Measurements from ENCODE around the gene SLC26A1. TPM values are rescaled to one million over a fixed set of nuclear protein-coding genes. Genes with fewer than 3 reads are reported as not detected.

The SLC26A1 gene
- total RNA-seq, 1 experiment from 2014 or later, result 0.22 TPM

- POLR2A ChIA-PET, result no interaction called here
- H3K79me2 ChIP-seq (ENCODE audit: insufficient read depth, low read length), result peaks cover 9% of the 10 kb centered on the region; the same call in 1 of the 2 replicates
- DNase-seq (ENCODE audit: low read depth, low spot score), result no peak
These were observed 16.6 kb upstream of the SLC26A1 start for GRCh38 chr4:1009542-1010394.

GRCh38 chr4:1008840-1009541 is 15.8 kb upstream of the SLC26A1 start:
- Histone ChIP-seq H3K27me3 (ENCODE audit: insufficient read depth, low read length) (no peaks in the 10 kb centered on the region), H3K36me3 (ENCODE audit: control insufficient read depth in 1 of 2, insufficient read depth in 2 of 2, low read length in 2 of 2) (peaks cover 3 to 4% of the 10 kb centered on the region in 2 experiments; a peak in 2 of 4 replicates), H4K20me1 (ENCODE audit: insufficient read depth) (no peaks in the 10 kb centered on the region), H3K79me2 (ENCODE audit: insufficient read depth, low read length) (peaks cover 9% of the 10 kb centered on the region; the same call in 1 of the 2 replicates), H3K9me3 (ENCODE audit: control insufficient read depth in 1 of 2, insufficient read depth in 1 of 2, low read depth in 1 of 2, low read length in 2 of 2) (no peaks in the 10 kb centered on the region), H3K9ac (ENCODE audit: low read length) (peak overlapping the region; percentile 45), H3K4me3 (replicated peaks in 1 of 2; ENCODE audit: low read depth in 1 of 2, low read length in 2 of 2) (peak overlapping the region; percentile 31 to 48), H3K4me2 (ENCODE audit: low read length) (peak overlapping the region; percentile 83), H3K27ac (ENCODE audit: low read depth, low read length) (no peak overlapping the region; the same call in 1 of the 2 replicates), H3K4me1 (ENCODE audit: control insufficient read depth in 1 of 2, insufficient read depth in 2 of 2, low read length in 2 of 2) (peaks cover 20 to 39% of the 10 kb centered on the region in 2 experiments), H3K9me2 (ENCODE audit: insufficient read depth) (no peaks in the 10 kb centered on the region), H2AFZ (ENCODE audit: low read depth, low read length, poor library complexity, severe bottlenecking) (peak overlapping the region; percentile 68)
- no peak for ATAC-seq
- intact Hi-C loops (cut with micrococcal nuclease), result no loop called here
- no TSS peak for BruUV-seq (replicated peaks)
- no peak for DNase-seq (ENCODE audit: low read depth, low spot score)
- ChIA-PET POLR2A (no interaction called here), CTCF (interaction anchor here (1.4 kb wide), 1 partner anchor 15 kb away, joined by 3 read pairs; the partner anchor contains the start of gene SLC26A1), RAD21 (ENCODE audit: low non-redundant PET in 1 of 2, low total read pairs in 2 of 2, uncharacterized antibody in 2 of 2, unreplicated experiment in 2 of 2) (no interaction called here)
- TF ChIP-seq YY1 (IDR thresholded peaks at IDR 0.05; ENCODE audit: extremely low read depth, insufficient replicate concordance, low read depth, low read length), result no peak
- TF ChIP-seq SIN3A (IDR thresholded peaks at IDR 0.05; ENCODE audit: low read depth), result no peak
- TF ChIP-seq POLR2AphosphoS5 (IDR thresholded peaks at IDR 0.05; ENCODE audit: low read depth, low read length), result no peak
- no peak for TF ChIP-seq RAD21 (IDR thresholded peaks at IDR 0.05; ENCODE audit: low read depth)
- no peak for TF ChIP-seq CBX3 (IDR thresholded peaks at IDR 0.05; ENCODE audit: low read depth)
- no peak for TF ChIP-seq SRF (IDR thresholded peaks at IDR 0.05; ENCODE audit: low read depth)
- no peak for TF ChIP-seq EGR1 (IDR thresholded peaks at IDR 0.05; ENCODE audit: low read depth)
- TF ChIP-seq, protein P1, sequence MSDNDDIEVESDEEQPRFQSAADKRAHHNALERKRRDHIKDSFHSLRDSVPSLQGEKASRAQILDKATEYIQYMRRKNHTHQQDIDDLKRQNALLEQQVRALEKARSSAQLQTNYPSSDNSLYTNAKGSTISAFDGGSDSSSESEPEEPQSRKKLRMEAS (IDR thresholded peaks at IDR 0.05), result no peak
- TF ChIP-seq, protein P2, sequence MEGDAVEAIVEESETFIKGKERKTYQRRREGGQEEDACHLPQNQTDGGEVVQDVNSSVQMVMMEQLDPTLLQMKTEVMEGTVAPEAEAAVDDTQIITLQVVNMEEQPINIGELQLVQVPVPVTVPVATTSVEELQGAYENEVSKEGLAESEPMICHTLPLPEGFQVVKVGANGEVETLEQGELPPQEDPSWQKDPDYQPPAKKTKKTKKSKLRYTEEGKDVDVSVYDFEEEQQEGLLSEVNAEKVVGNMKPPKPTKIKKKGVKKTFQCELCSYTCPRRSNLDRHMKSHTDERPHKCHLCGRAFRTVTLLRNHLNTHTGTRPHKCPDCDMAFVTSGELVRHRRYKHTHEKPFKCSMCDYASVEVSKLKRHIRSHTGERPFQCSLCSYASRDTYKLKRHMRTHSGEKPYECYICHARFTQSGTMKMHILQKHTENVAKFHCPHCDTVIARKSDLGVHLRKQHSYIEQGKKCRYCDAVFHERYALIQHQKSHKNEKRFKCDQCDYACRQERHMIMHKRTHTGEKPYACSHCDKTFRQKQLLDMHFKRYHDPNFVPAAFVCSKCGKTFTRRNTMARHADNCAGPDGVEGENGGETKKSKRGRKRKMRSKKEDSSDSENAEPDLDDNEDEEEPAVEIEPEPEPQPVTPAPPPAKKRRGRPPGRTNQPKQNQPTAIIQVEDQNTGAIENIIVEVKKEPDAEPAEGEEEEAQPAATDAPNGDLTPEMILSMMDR (IDR thresholded peaks at IDR 0.05 in 2 of 3, conservative IDR thresholded peaks at IDR 0.05 in 1 of 3; ENCODE audit: borderline replicate concordance in 1 of 3, insufficient read depth in 1 of 3, low read depth in 2 of 3, low read length in 2 of 3), result no peak
- no peak for TF ChIP-seq JUND (IDR thresholded peaks at IDR 0.05)
- no peak for TF ChIP-seq TCF7L2 (IDR thresholded peaks at IDR 0.05; ENCODE audit: borderline replicate concordance, extremely low read depth, insufficient read depth, insufficient read length)

More at GRCh38 chr4:1009542-1010394, 16.6 kb upstream of the SLC26A1 start:
- Histone ChIP-seq H3K4me1 (ENCODE audit: control insufficient read depth in 1 of 2, insufficient read depth in 2 of 2, low read length in 2 of 2) (peaks cover 20 to 39% of the 10 kb centered on the region in 2 experiments), H3K36me3 (ENCODE audit: control insufficient read depth in 1 of 2, insufficient read depth in 2 of 2, low read length in 2 of 2) (peaks cover 3 to 4% of the 10 kb centered on the region in 2 experiments; a peak in 2 of 4 replicates), H3K4me2 (ENCODE audit: low read length) (peak overlapping the region; percentile 98), H3K4me3 (replicated peaks in 1 of 2; ENCODE audit: low read depth in 1 of 2, low read length in 2 of 2) (peak overlapping the region; percentile 47 to 66), H4K20me1 (ENCODE audit: insufficient read depth) (no peaks in the 10 kb centered on the region), H3K9me3 (ENCODE audit: control insufficient read depth in 1 of 2, insufficient read depth in 1 of 2, low read depth in 1 of 2, low read length in 2 of 2) (no peaks in the 10 kb centered on the region), H3K27me3 (ENCODE audit: insufficient read depth, low read length) (no peaks in the 10 kb centered on the region), H3K9ac (ENCODE audit: low read length) (peak overlapping the region; percentile 61), H3K9me2 (ENCODE audit: insufficient read depth) (no peaks in the 10 kb centered on the region), H2AFZ (ENCODE audit: low read depth, low read length, poor library complexity, severe bottlenecking) (peak overlapping the region; percentile 74), H3K27ac (ENCODE audit: low read depth, low read length) (peak overlapping the region; percentile 24; the same call in 1 of the 2 replicates)
- TF ChIP-seq SRF (IDR thresholded peaks at IDR 0.05; ENCODE audit: low read depth) (no peak), ELF1 (IDR thresholded peaks at IDR 0.05; ENCODE audit: borderline replicate concordance, low read depth) (no peak), POLR2AphosphoS5 (IDR thresholded peaks at IDR 0.05; ENCODE audit: low read depth, low read length) (0 out of 2 replicates have a peak, but pooled peaks have one; percentile 35)
- BruUV-seq (replicated peaks), result no TSS peak
- intact Hi-C loops (cut with micrococcal nuclease), result loop anchor here (1.0 to 5.0 kb wide), 2 partner anchors 34 to 278 kb away; partner anchors contain the start of gene MAEA
- RAD21 ChIA-PET (ENCODE audit: low non-redundant PET in 1 of 2, low total read pairs in 2 of 2, uncharacterized antibody in 2 of 2, unreplicated experiment in 2 of 2), result interaction anchor here in 1 of 2 experiments (0.6 kb wide), 1 partner anchor 153 kb away, joined by 5 read pairs; no protein-coding TSS in a partner anchor
- CTCF ChIA-PET, result interaction anchor here (1.1 to 1.4 kb wide), 3 partner anchors 16 to 407 kb away, joined by 3 read pairs; partner anchors contain the start of gene SLC26A1
- ATAC-seq, result peak; percentile 56
